HG03159 (cell line): ENCODE data around the gene UNC13B.

Experiments used
- ATAC-seq: cut with Tn5 transposase; IDR thresholded peaks from one replicate; pipeline ENCODE4 v1.9.1; 2021; ENCODE audit warnings: mild to moderate bottlenecking, moderate library complexity; ENCODE audit not compliant: unreplicated experiment

The UNC13B gene

GRCh38 chr9:35318741-35319140 is 156.9 kb downstream of the UNC13B start:
- no peak for ATAC-seq

GRCh38 chr9:35322075-35322885 is 160.5 kb downstream of the UNC13B start:
- no peak for ATAC-seq

- no peak for ATAC-seq
These were observed 163.2 kb downstream of the UNC13B start for GRCh38 chr9:35324966-35325365.

- no peak for ATAC-seq
These were observed 171.7 kb downstream of the UNC13B start for GRCh38 chr9:35333551-35333950.

GRCh38 chr9:35335164-35335563 is 173.4 kb downstream of the UNC13B start:
- ATAC-seq: no peak

- no peak for ATAC-seq
These were observed 176.3 kb downstream of the UNC13B start for GRCh38 chr9:35338086-35338485.

- no peak for ATAC-seq
These were observed 176.9 kb downstream of the UNC13B start for GRCh38 chr9:35338561-35339274.

- ATAC-seq: no peak
These were observed 178.2 kb downstream of the UNC13B start for GRCh38 chr9:35340046-35340445.

- ATAC-seq: no peak
These were observed 179.2 kb downstream of the UNC13B start for GRCh38 chr9:35341021-35341420.

- no peak for ATAC-seq
These were observed 179.8 kb downstream of the UNC13B start for GRCh38 chr9:35341585-35341984.

GRCh38 chr9:35342221-35342958 is 180.6 kb downstream of the UNC13B start:
- ATAC-seq: no peak

- ATAC-seq: no peak
These were observed 186.3 kb downstream of the UNC13B start for GRCh38 chr9:35348109-35348508.

GRCh38 chr9:35349287-35349990 is 187.6 kb downstream of the UNC13B start:
- ATAC-seq: no peak

- no peak for ATAC-seq
These were observed 188.4 kb downstream of the UNC13B start for GRCh38 chr9:35350212-35350611.

GRCh38 chr9:35350827-35351549 is 189.2 kb downstream of the UNC13B start:
- no peak for ATAC-seq

GRCh38 chr9:35353731-35354365 is 192.0 kb downstream of the UNC13B start:
- no peak for ATAC-seq

- ATAC-seq: no peak
These were observed 194.1 kb downstream of the UNC13B start for GRCh38 chr9:35355939-35356338.

- no peak for ATAC-seq
These were observed 195.3 kb downstream of the UNC13B start for GRCh38 chr9:35357116-35357515.

- no peak for ATAC-seq
These were observed 196.0 kb downstream of the UNC13B start for GRCh38 chr9:35357826-35358225.
